ENCODE data around the gene ASNS.

ASNS gene

GRCh38 chr7:97842772-97843345 lies 29.3 kb downstream of the ASNS start:
- DNase-seq (ENCODE audit: low spot score), result no peak

- DNase-seq (ENCODE audit: low spot score), result no peak
Measured at GRCh38 chr7:97842006-97842405, 30.2 kb downstream of the ASNS start.

DNA sequence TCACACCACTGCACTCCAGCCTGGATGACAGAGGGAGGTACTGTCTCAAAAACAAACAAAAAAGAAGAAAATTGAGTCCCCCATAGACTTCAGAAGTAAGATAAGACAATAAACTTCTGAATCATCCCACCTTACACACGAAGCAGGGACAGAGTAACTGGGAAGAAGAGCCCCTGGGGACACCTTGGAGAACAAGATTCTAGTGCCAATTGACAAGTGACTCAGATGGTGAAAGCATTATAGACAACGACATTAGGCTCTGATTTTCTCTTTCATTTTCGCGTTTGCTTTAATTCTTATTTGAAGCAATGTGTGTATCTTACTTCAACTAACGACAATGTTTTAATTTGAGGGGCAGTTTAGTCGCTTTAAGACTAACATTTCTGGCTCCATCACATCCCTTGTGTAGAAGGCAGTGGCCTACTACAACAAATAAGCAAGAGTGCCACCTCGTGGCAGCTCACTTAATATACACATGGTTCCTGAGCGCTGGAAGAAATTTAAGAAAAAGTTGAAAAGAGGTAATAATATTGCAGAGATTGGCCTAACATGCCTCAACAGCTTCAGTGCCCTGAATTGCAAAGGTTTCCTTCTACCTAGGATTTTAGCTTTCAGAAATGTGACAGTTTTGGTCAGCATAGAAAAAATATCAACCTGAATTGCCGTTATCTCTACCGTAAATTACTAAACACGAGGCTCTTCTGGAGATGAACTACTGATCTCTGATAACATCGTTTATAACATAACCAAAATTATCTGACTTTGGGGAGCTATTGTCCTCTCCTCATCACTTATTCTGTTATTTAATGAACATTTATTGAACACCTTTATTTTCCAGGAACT lies 36.7 kb downstream of the ASNS start:
- peak; percentile 69 for DNase-seq (ENCODE audit: low spot score)

DNA sequence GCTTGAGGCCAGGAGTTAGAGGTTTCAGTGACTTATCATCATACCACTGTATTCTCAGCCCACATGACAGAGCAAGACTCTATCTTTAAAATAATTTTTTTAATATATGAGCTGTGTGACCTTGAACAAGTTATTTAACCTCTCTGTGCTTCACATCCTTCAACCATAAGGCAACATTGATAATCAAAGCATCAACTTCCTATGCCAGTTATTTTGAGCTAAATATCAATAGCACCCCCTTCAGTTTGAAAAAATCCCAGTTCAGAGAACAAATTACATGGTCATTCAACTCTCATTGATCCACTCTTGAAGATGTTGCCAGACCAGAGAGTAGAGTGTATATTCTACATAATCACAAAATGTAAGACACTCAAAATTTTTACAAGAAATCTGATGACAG lies 53.0 kb downstream of the ASNS start:
- no peak for DNase-seq (ENCODE audit: low spot score)

DNA sequence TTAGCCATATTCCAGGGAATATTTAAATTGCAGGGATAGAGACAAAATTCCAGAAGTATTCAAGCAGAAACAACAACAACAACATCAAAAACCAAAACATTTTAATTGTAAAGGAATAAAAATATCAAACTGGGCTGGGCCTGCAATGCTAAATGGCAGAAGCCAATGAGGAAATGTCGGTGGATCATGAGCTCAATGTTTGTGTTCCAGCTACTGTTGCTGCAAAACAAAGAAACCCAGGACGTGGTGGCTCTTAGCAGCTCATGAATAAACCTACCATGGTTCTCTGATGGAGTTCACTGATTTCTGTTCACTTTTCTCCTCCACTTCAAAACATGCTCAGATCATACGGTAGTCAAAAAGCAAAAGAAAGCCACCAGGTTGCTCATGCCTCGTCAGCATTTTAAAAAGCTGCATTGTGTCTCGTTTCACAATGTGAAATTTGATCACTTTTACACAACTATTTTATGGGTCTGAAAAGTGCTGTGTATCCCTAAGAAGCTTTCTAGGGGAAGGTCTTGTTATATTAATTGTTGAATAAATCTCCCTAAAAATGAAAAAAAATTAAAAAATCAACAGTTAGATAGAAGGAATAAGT lies 54.0 kb downstream of the ASNS start:
- DNase-seq (ENCODE audit: low spot score), result no peak

All from ecto neural progenitor cell (in vitro differentiated cells).